Activated CD8-positive, alpha-beta memory T cell treated with anti-CD3 and anti-CD28 coated beads, Interleukin-2, amount 50 U/mL, for 24 hours (primary cell): ENCODE measurements around the gene DCXR.

Experiments
- DNase-seq: peaks from one replicate; pipeline ENCODE4 v3.0.0-alpha.2; 2020; ENCODE audit errors: extremely low read depth

DCXR gene

GRCh38 chr17:82073446-82073845 lies 35.9 kb upstream of the DCXR start:
- no peak for DNase-seq

- DNase-seq = no peak
Observed at GRCh38 chr17:82072827-82073226, 35.3 kb upstream of the DCXR start.

- no peak for DNase-seq
Observed at GRCh38 chr17:82070611-82071010, 33.1 kb upstream of the DCXR start.

GRCh38 chr17:82065638-82066303 lies 28.3 kb upstream of the DCXR start, which contains the start of gene DUS1L:
Gene DUS1L (minus strand): TSS chr17:82065804. CDS start chr17:82065059, 745 bp downstream.
- DNase-seq = no peak

- DNase-seq = no peak
Observed at GRCh38 chr17:82065193-82065637, 27.7 kb upstream of the DCXR start.

GRCh38 chr17:82064433-82065192 lies 27.1 kb upstream of the DCXR start:
- no peak for DNase-seq

- no peak for DNase-seq
Observed at GRCh38 chr17:82063424-82064415, 26.2 kb upstream of the DCXR start.

GRCh38 chr17:82062984-82063368 lies 25.5 kb upstream of the DCXR start:
- no peak for DNase-seq

- DNase-seq = no peak
Observed at GRCh38 chr17:82062076-82062983, 24.8 kb upstream of the DCXR start.

GRCh38 chr17:82061047-82061925 lies 23.8 kb upstream of the DCXR start:
- DNase-seq = no peak

GRCh38 chr17:82060614-82061013 lies 23.1 kb upstream of the DCXR start:
- DNase-seq = no peak

GRCh38 chr17:82060001-82060380 lies 22.5 kb upstream of the DCXR start:
- DNase-seq = no peak

GRCh38 chr17:82059272-82060000 lies 21.9 kb upstream of the DCXR start:
- no peak for DNase-seq

- no peak for DNase-seq
Observed at GRCh38 chr17:82058855-82059249, 21.4 kb upstream of the DCXR start.

GRCh38 chr17:82058230-82058854 lies 20.8 kb upstream of the DCXR start:
- no peak for DNase-seq

- DNase-seq = no peak
Observed at GRCh38 chr17:82056729-82057621, 19.5 kb upstream of the DCXR start.

GRCh38 chr17:82055965-82056728 lies 18.6 kb upstream of the DCXR start:
- no peak for DNase-seq
